Stomach (tissue), 9 donors: Measurements from ENCODE around the gene F12. TPM values are rescaled to one million over a fixed set of nuclear protein-coding genes. Genes with fewer than 3 reads are reported as not detected.

Experiments
- DNase-seq, 2 donors: peaks; one replicate each; pipeline versions ENCODE4 v3.0.0 to v3.0.0-alpha.2; 2013 to 2019
- H3K27ac ChIP-seq, 5 donors: fragments of 200-600 bp in 4 of 5; sonication (generic) in 4 of 5; one replicate each; pipeline ENCODE4 v1.5.1; 2013 to 2019; ENCODE audit warnings: mild to moderate bottlenecking in 1 of 5, moderate library complexity in 1 of 5
- H3K27me3 ChIP-seq, 3 donors: fragments of 200-600 bp; sonication (generic); one replicate each; pipeline ENCODE4 v1.5.1; 2017 to 2019; ENCODE audit warnings: mixed run types in 1 of 3
- H3K36me3 ChIP-seq, 4 donors: fragments of 200-600 bp; sonication (generic); 1 replicate in 3 of 4; 2 replicates in 1 of 4; pipeline ENCODE4 v1.5.1; 2016 to 2019
- H3K4me1 ChIP-seq, 4 donors: fragments of 200-600 bp; sonication (generic); one replicate each; pipeline ENCODE4 v1.5.1; 2016 to 2019
- H3K4me3 ChIP-seq, 4 donors: fragments of 200-600 bp; sonication (generic) in 3 of 4; one replicate each; pipeline ENCODE4 v1.5.1; 2016 to 2019; ENCODE audit warnings: mild to moderate bottlenecking in 1 of 4
- H3K9me3 ChIP-seq, 4 donors: fragments of 200-600 bp; sonication (generic); one replicate each; pipeline ENCODE4 v1.5.1; 2016 to 2019
- CTCF ChIP-seq, 7 experiments: fragments of 450-650 bp in 4 of 7; fragments of 200-600 bp in 3 of 7; sonication (generic) in 3 of 7; IDR thresholded peaks; one replicate each; pipeline ENCODE4 v1.5.1; 2016 to 2019; ENCODE audit warnings: antibody characterized with exemption in 7 of 7, control low read depth in 2 of 7, mild to moderate bottlenecking in 1 of 7
- EP300 ChIP-seq: sonication (generic); formaldehyde crosslinking; IDR thresholded peaks from one replicate; pipeline ENCODE4 v1.6.1; 2017; ENCODE audit warnings: antibody characterized with exemption
- POLR2A ChIP-seq, 4 donors: fragments of 450-650 bp; IDR thresholded peaks; one replicate each; pipeline ENCODE4 v1.6.1; 2016; ENCODE audit warnings: antibody characterized with exemption in 4 of 4, control low read depth in 2 of 4, mild to moderate bottlenecking in 1 of 4, moderate library complexity in 1 of 4
- POLR2AphosphoS5 ChIP-seq, 3 donors: sonication (generic); formaldehyde crosslinking; IDR thresholded peaks; one replicate each; pipeline ENCODE4 v1.6.1; 2016; ENCODE audit warnings: antibody characterized with exemption in 3 of 3
- WGBS, 5 donors: extraction: QIAGEN DNeasy Blood & Tissue Kit in 3 of 5; methylation state at CpG; one replicate each; pipeline versions ENCODE4 v1.1.5 to v1.1.7; 2013 to 2018; 5-methylcytosine and 5-hydroxymethylcytosine counted together
- intact Hi-C: fragments of 100-400 bp; cut with DNase I; formaldehyde crosslinking; loops from one replicate; pipeline ENCODE4 v1.15.1; 2023; ENCODE audit warnings: low total_unique reads
- polyA plus RNA-seq, 3 donors: library from polyadenylated mRNA; stranded (reverse); fragments of 200-250 nt; gene quantifications; one replicate each; pipeline ENCODE4 v1.2.3, GENCODE V29; 2013
- total RNA-seq, 5 donors: library from RNA; depleted of rRNA; stranded (reverse); fragments of >200 nt; gene quantifications; one replicate each; pipeline versions ENCODE4 v1.1.0 to v1.2.3, GENCODE V29; 2014 to 2016
- donor health status: healthy with polysubstance abuse.
- donor health status: Bipolar disorder and iron deficiency.
- donor health status: healthy.

F12 gene
- total and polyA plus RNA-seq, 8 donors = 0.50 to 68.3 (median 33.0) TPM; not detected in 4

DNA sequence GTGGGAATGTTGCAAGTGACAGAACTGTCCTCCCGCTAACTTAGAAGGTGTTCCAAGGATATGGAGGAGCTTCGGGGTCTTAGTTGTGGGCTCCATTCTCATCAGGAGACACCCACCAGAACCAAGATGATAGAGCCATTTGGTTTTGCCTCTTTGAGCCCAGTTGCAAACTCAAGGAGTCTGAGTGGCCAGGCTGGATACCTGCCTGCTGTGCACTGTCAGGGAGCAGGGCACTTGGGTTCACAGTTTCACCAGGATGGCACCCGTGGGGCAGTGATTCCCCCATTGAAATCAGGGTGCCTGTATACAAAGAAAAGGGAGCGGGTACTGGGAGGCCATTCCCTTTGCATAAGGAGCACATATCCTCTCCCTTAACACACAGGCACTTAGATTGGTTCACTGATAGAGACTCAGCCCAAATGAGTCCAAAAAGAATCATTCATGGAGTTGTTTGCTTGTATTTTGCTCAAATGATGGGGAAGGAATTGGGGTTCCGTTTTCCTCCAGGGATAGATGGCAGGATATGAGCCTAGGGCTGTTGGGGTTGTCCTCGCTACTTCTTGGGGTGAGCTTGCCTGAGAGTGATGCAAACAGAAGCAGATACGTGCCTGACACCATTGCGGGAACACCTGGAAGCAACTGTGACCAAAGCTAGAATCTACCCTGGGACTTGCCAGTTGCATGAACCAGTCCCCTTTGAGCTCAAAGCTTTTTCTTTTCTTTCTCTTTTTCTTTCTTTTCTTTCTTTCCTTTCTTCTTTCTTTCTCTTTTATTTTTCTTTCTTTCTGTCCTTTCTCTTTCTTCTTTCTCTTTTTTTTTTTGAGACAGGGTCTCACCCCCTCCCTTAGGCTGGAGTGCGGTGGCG, 35.9 kb upstream of the F12 start:
- intact Hi-C loops = no loop called here
- H3K27ac ChIP-seq = no peak overlapping the region
- H3K36me3 ChIP-seq = peaks cover 16 to 27% (median 26%) of the 10 kb centered on the region in 4 donors
- no peaks in the 10 kb centered on the region for H3K9me3 ChIP-seq
- DNase-seq = no peak
- 41 to 44% (median 43%) methylated on average over 9 to 10 of the region's 10 CpGs for WGBS, 5 donors
- no peak overlapping the region for H3K4me3 ChIP-seq
- TF ChIP-seq POLR2AphosphoS5 (IDR thresholded peaks at IDR 0.05) (no peak), EP300 (no peak), CTCF (IDR thresholded peaks at IDR 0.05) (no peak), POLR2A (IDR thresholded peaks at IDR 0.05) (no peak)
- peaks cover 0 to 36% (median 12%) of the 10 kb centered on the region in 3 donors for H3K27me3 ChIP-seq
- H3K4me1 ChIP-seq = peaks cover 23 to 34% (median 27%) of the 10 kb centered on the region in 4 donors

DNA sequence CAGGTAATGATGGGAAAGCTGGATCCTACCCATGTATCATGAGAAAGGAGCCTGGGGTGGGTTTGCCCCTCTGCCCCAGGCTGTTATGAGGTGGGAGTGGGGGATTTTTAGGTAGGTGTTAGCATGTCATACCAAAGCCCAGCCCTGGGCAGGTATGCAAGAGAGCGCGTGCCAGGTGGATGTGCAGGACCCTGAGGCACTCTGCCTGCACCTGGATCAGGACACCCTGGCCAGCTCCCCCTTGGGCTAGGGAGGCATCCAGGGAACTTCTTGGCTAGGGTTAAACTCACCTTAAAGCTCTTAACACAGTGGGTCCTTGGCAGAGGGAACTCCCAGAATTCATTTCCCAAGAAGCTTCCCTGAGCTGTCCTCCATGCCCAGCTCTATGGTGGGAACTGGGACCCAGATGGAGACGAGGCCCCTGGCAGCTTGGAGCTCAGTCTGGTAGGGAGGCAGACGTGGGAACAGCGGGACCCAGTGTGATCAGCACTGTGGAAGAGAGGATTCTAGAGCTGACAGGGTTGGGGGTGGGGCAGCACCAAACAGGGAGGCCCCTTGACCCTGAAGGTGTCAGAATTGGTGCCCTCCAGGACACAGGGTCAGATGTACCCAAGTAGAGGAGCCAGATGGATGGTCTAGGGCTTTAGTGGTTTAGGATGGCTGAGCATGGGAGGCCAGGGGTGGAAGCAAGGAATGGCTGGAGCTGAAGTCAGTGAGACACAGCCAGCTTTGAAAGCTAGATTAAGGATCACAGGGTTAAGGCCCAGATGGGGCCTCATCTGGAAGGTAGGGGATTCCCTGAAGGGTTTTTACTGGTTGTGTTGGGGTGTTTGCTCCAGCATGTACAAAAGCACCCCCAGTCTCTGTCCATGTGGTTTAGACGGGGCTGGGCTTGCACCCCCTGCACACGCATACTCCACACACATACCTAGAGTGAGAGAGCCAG, 35.0 kb upstream of the F12 start:
- Histone ChIP-seq H3K9me3 (no peaks in the 10 kb centered on the region), H3K27me3 (peaks cover 0 to 27% (median 12%) of the 10 kb centered on the region in 3 donors), H3K27ac (no peak overlapping the region), H3K4me1 (peaks cover 23 to 34% (median 27%) of the 10 kb centered on the region in 4 donors), H3K36me3 (peaks cover 17 to 36% (median 34%) of the 10 kb centered on the region in 4 donors), H3K4me3 (no peak overlapping the region)
- TF ChIP-seq POLR2A (IDR thresholded peaks at IDR 0.05) (no peak), POLR2AphosphoS5 (IDR thresholded peaks at IDR 0.05) (no peak), CTCF (IDR thresholded peaks at IDR 0.05) (no peak), EP300 (no peak)
- intact Hi-C loops = no loop called here
- WGBS, 5 donors = 60 to 75% (median 63%) methylated on average over 6 to 7 of the region's 7 CpGs
- no peak for DNase-seq

DNA sequence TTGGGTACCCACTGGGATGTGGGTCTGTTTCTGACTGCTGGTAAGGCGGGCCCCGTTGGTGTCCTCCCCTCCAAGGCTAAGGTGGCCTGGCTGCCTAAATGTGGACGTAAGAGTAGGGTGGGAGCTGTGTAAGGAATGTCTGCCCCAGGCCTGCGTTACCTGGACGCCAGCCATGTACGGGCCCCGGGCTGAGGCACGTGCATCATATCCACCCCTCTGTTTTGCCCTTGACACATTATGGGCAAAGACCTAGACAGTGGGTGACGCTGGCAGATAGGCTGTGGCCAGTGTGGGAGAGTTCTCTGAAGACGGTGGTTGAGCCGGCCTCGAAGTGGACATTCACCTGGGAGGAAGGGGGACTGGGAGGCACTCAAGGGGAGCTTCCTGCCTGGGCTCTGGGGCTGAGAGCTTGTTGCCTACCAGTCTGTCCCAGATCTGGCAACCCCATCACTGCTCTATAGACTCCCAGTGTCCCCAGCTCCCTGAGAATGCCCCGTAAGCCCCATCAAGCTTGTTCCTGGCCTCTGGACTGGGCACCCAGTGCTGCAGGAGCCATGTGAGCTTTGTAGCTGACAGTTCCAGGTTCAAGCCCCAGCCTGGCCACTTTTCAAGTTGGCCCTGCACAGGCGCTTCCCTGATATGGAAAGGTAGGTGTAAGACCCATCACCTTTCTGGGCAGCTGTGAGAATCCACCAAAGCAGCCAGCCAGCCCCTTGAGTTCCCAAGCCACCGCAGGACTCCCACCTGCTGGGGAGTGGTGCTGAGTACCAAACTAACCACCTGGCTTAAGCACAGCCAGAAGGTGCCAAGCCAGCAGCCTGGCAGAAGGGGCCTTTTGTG, 34.0 kb upstream of the F12 start:
- no peak for TF ChIP-seq POLR2A (IDR thresholded peaks at IDR 0.05)
- no peak for TF ChIP-seq POLR2AphosphoS5 (IDR thresholded peaks at IDR 0.05)
- no peak for TF ChIP-seq EP300
- TF ChIP-seq CTCF (IDR thresholded peaks at IDR 0.05) = no peak
- intact Hi-C loops = no loop called here
- H3K4me3 ChIP-seq = no peak overlapping the region
- H3K36me3 ChIP-seq = peaks cover 17 to 46% (median 44%) of the 10 kb centered on the region in 4 donors
- 65 to 81% (median 80%) methylated on average over 14 to 15 of the region's 15 CpGs for WGBS, 5 donors
- peaks cover 0 to 18% (median 4%) of the 10 kb centered on the region in 3 donors for H3K27me3 ChIP-seq
- no peak for DNase-seq
- no peaks in the 10 kb centered on the region for H3K9me3 ChIP-seq
- no peak overlapping the region for H3K27ac ChIP-seq
- peaks cover 23 to 31% (median 26%) of the 10 kb centered on the region in 4 donors for H3K4me1 ChIP-seq
